ENCODE results near the gene GADL1. TPM values are rescaled to one million over a fixed set of nuclear protein-coding genes. Genes with fewer than 3 reads are reported as not detected.

GADL1 gene
- total RNA-seq, 1 donor = 0.18 TPM

DNA sequence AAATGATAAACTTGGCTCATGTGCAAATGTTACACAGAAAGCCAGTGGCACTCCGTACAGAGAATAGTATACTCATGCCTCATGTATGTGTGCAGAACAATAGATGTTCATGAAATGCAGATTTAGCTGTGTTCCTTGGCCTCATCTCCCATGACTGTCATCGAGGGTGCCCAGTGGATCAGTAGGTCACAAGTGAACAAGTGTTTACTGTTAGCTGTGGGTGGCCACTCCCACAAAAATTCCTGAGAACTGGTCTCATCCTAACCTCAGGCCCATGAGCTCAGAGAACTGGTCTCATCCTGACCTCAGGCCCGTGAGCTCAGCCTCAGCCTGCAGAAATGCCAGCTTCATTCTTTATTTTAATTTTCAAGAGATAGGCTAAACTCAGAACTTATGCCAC lies 124.1 kb downstream of the GADL1 start:
- DNase-seq (ENCODE audit: low read depth) = peak; percentile 92
- TF ChIP-seq CTCF (IDR thresholded peaks at IDR 0.05; ENCODE audit: insufficient read depth, low read length) = no peak
- no peak overlapping the region for H3K4me3 ChIP-seq (ENCODE audit: low read depth, low read length)

- DNase-seq (ENCODE audit: low read depth) = peak; percentile 74
- TF ChIP-seq CTCF (IDR thresholded peaks at IDR 0.05; ENCODE audit: insufficient read depth, low read length) = peak; percentile 86
- no peak overlapping the region for H3K4me3 ChIP-seq (ENCODE audit: low read depth, low read length)
These were observed 125.5 kb downstream of the GADL1 start for GRCh38 chr3:30768703-30769550.

DNA sequence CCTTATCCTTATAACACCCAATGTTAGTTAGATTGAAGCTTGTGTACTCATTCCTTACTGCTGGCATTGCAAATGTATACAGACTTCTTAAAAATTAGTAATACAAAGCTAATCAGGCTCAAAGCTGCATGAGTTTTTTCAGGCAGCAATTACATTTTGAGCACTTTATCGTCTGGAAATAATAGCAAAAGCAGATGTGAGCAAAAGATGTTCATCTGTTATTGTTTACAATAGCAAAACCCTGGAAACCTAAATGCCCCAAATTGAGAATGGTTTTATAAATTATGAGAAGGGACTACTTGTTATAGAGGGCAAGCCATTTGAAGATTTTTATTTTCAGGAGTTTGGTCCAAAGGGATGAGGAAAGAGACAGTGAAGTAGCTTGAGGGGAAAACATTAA lies 126.4 kb downstream of the GADL1 start:
- H3K4me3 ChIP-seq (ENCODE audit: low read depth, low read length) = no peak overlapping the region
- no peak for DNase-seq (ENCODE audit: low read depth)
- no peak for TF ChIP-seq CTCF (IDR thresholded peaks at IDR 0.05; ENCODE audit: insufficient read depth, low read length)

- no peak overlapping the region for H3K4me3 ChIP-seq (ENCODE audit: low read depth, low read length)
- no peak for DNase-seq (ENCODE audit: low read depth)
- TF ChIP-seq CTCF (IDR thresholded peaks at IDR 0.05; ENCODE audit: insufficient read depth, low read length) = no peak
These were observed 127.9 kb downstream of the GADL1 start for GRCh38 chr3:30766522-30766921.

DNA sequence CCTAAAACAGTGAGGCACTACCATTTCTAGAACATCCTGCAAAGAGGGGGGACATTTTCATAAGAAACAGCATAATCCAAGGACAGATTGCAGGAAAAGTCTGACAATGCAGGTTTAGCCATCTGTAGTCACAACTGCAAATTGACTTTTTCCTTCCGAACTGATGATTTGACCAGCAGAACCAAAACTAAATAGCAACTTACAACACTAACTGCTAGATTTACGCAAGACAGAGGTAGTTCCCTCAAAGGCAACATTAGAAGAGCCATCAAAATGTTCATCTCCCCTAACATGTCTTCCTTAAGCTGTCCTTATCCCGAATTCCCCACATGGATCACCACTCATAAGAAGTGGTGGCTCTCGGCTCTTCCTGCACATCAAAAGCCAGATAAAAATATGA lies 129.6 kb downstream of the GADL1 start:
- no peak for DNase-seq (ENCODE audit: low read depth)
- TF ChIP-seq CTCF (IDR thresholded peaks at IDR 0.05; ENCODE audit: insufficient read depth, low read length) = no peak
- no peak overlapping the region for H3K4me3 ChIP-seq (ENCODE audit: low read depth, low read length)

- TF ChIP-seq CTCF (IDR thresholded peaks at IDR 0.05; ENCODE audit: insufficient read depth, low read length) = no peak
- no peak overlapping the region for H3K4me3 ChIP-seq (ENCODE audit: low read depth, low read length)
- no peak for DNase-seq (ENCODE audit: low read depth)
These were observed 130.2 kb downstream of the GADL1 start for GRCh38 chr3:30764281-30764680.
